ENCODE data around the gene KCNQ1. TPM values are rescaled to one million over a fixed set of nuclear protein-coding genes. Genes with fewer than 3 reads are reported as not detected.

Gene KCNQ1
- total and polyA plus RNA-seq, 2 experiments from 2014 or later: 0.45 to 0.87 TPM

GRCh38 chr11:2796091-2796490, 351.3 kb downstream of the KCNQ1 start (continued):
- TF ChIP-seq ZNF462 (CRISPR knock-in tag; IDR thresholded peaks at IDR 0.05): no peak

GRCh38 chr11:2796508-2797113, 351.8 kb downstream of the KCNQ1 start:
- Mint-ChIP-seq H3K9me3 (peaks cover 13% of the 10 kb centered on the region), H3K36me3 (ENCODE audit: low read depth) (peaks cover 4% of the 10 kb centered on the region; the same call in 2 of the 3 replicates), H3K27me3 (ENCODE audit: insufficient read depth, low read depth, poor library complexity) (peaks cover 45% of the 10 kb centered on the region), H3K27ac (no peak overlapping the region), H3K4me3 (no peak overlapping the region), H3K4me1 (peaks cover 4% of the 10 kb centered on the region; the same call in 1 of the 3 replicates)
- Histone ChIP-seq H3K79me2 (replicated peaks; ENCODE audit: insufficient read depth) (no peaks in the 10 kb centered on the region), H4K20me1 (replicated peaks; ENCODE audit: insufficient read depth) (no peaks in the 10 kb centered on the region), H3K36me3 (ENCODE audit: insufficient read depth) (no peaks in the 10 kb centered on the region), H3K9me2 (ENCODE audit: insufficient read depth) (no peaks in the 10 kb centered on the region), H3F3A (replicated peaks; ENCODE audit: low read depth) (no peaks in the 10 kb centered on the region), H3K27ac (ENCODE audit: low read depth) (no peak overlapping the region), H2AFZ (no peak overlapping the region), H3K4me2 (no peak overlapping the region), H3K27me3 (ENCODE audit: insufficient read depth) (peaks cover 10% of the 10 kb centered on the region), H3K4me1 (ENCODE audit: insufficient read depth) (no peaks in the 10 kb centered on the region; the same call in 1 of the 2 replicates), H3K4me3 (no peak overlapping the region)
- DNase-seq (ENCODE audit: low spot score) (no peak), ATAC-seq (no peak)
- no peak for TF ChIP-seq NANOG (IDR thresholded peaks at IDR 0.05; ENCODE audit: borderline replicate concordance)
- no peak for TF ChIP-seq STAT1 (IDR thresholded peaks at IDR 0.05; ENCODE audit: unreplicated experiment)
- no peak for TF ChIP-seq POLR2AphosphoS5 (IDR thresholded peaks at IDR 0.05; ENCODE audit: low read depth)

Data from GM23338 (cell line).